GM12872 (cell line): ENCODE measurements around the gene SKP1.

ENCODE experiments used
- TF ChIP-seq, protein P1 (sequence below): IDR thresholded peaks from 3 replicates; pipeline ENCODE4 v1.5.1; 2011; ENCODE audit warnings: low read depth, mild to moderate bottlenecking, low read length, moderate library complexity; ENCODE audit not compliant: insufficient read depth

Gene SKP1

DNA sequence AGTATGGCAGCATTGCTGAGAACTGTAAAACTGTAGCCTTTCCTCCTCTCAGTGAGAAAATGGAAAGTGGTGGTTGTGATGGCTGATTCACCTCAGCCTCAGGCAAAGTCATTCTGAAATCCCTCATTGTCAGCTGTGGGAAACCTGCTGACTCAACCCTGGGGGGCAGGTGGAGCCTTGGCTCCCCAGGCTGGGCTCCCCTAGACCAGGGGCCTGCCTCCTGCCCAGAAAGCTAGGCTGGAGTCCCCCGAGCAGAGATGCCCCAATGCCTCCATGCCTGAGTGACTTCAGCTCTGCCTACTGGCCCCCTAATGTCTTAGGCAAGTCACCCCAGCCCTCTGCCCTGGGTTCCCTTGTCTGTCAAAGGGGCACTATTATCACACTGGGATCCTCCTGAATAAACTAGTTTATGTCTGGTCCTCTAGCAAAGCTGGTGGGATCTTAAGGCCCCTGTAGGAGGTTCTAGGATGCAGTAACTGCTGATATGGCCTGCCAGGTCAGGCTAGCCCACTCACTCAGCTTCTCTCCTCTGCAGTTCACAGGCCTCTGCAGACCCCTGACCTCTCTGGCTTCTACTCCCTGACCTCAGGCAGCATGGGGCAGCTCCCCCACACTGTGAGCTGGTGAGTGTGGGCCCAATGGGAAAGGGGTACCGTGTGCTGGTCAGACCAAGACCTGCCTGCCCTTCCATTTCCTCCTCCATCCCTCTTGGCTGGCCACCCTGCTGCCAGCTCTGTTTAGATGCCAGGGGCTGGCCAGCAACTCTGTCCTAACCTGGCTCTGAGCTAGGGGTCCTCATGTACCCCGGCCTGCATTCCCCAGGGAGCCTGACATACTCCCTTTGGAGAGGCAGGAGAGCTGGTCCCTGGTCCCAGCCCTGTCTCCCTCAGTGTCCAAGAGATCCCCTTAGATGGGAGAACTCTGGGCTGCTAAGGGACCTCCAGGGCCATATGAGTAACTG lies 38.1 kb downstream of the SKP1 start:
- TF ChIP-seq, protein P1, sequence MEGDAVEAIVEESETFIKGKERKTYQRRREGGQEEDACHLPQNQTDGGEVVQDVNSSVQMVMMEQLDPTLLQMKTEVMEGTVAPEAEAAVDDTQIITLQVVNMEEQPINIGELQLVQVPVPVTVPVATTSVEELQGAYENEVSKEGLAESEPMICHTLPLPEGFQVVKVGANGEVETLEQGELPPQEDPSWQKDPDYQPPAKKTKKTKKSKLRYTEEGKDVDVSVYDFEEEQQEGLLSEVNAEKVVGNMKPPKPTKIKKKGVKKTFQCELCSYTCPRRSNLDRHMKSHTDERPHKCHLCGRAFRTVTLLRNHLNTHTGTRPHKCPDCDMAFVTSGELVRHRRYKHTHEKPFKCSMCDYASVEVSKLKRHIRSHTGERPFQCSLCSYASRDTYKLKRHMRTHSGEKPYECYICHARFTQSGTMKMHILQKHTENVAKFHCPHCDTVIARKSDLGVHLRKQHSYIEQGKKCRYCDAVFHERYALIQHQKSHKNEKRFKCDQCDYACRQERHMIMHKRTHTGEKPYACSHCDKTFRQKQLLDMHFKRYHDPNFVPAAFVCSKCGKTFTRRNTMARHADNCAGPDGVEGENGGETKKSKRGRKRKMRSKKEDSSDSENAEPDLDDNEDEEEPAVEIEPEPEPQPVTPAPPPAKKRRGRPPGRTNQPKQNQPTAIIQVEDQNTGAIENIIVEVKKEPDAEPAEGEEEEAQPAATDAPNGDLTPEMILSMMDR = no peak

- TF ChIP-seq, protein P1 = no peak
Observed at GRCh38 chr5:134136771-134137170, 40.0 kb downstream of the SKP1 start.

- TF ChIP-seq, protein P1 = 0 out of 3 replicates have a peak, but pooled peaks have one; percentile 3
Observed at GRCh38 chr5:134136221-134136631, 40.5 kb downstream of the SKP1 start.

- TF ChIP-seq, protein P1 = no peak
Observed at GRCh38 chr5:134135091-134135655, 41.6 kb downstream of the SKP1 start.

- TF ChIP-seq, protein P1 = no peak
Observed at GRCh38 chr5:134133995-134134541, 42.7 kb downstream of the SKP1 start.

GRCh38 chr5:134133188-134133994 lies 43.4 kb downstream of the SKP1 start:
- TF ChIP-seq, protein P1 = no peak
